Measurements from ENCODE around the gene DAPK3.
"Not testable (repeated sequence)": the region's sequence is repeated elsewhere in the genome, so short reads cannot be mapped to it uniquely, and the experiment has no call there.

The DAPK3 gene

GRCh38 chr19:4012975-4013634 lies 42.2 kb upstream of the DAPK3 start:
- Histone ChIP-seq H3K4me3 (ENCODE audit: low read depth, low read length, poor library complexity, severe bottlenecking) (no peak overlapping the region), H3K9me3 (ENCODE audit: low read length) (no peaks in the 10 kb centered on the region), H3K27ac (ENCODE audit: low read depth, low read length, poor library complexity, severe bottlenecking) (no peak overlapping the region), H3F3A (ENCODE audit: insufficient read depth, low read length) (no peaks in the 10 kb centered on the region), H3K9me2 (ENCODE audit: low read depth, low read length) (no peaks in the 10 kb centered on the region), H2AFZ (ENCODE audit: low read length) (no peak overlapping the region), H4K20me1 (ENCODE audit: insufficient read depth, low read length) (no peaks in the 10 kb centered on the region), H3K79me2 (ENCODE audit: insufficient read depth, low read length) (peaks cover 15% of the 10 kb centered on the region; the same call in 1 of the 2 replicates), H3K27me3 (ENCODE audit: insufficient read depth, low read length) (no peaks in the 10 kb centered on the region), H3K36me3 (ENCODE audit: insufficient read depth, low read length) (peaks cover 38% of the 10 kb centered on the region), H3K4me1 (ENCODE audit: insufficient read depth, low read length, severe bottlenecking) (peaks cover 19% of the 10 kb centered on the region), H3K4me2 (ENCODE audit: low read length) (no peak overlapping the region), H3K9ac (ENCODE audit: low read length) (no peak overlapping the region)
- TF ChIP-seq EZH2 (IDR thresholded peaks at IDR 0.05; ENCODE audit: borderline replicate concordance, low read length): no peak
- TF ChIP-seq CTCF (IDR thresholded peaks at IDR 0.05; ENCODE audit: low read length): no peak

- no peak overlapping the region for H3K9ac ChIP-seq (ENCODE audit: low read length)
- H3K4me3 ChIP-seq (ENCODE audit: low read depth, low read length, poor library complexity, severe bottlenecking): no peak overlapping the region
- H3K4me2 ChIP-seq (ENCODE audit: low read length): no peak overlapping the region
- no peaks in the 10 kb centered on the region for H3K9me3 ChIP-seq (ENCODE audit: low read length)
- no peaks in the 10 kb centered on the region for H3K9me2 ChIP-seq (ENCODE audit: low read depth, low read length)
- H3K27me3 ChIP-seq (ENCODE audit: insufficient read depth, low read length): no peaks in the 10 kb centered on the region
- peaks cover 19% of the 10 kb centered on the region for H3K4me1 ChIP-seq (ENCODE audit: insufficient read depth, low read length, severe bottlenecking)
- H2AFZ ChIP-seq (ENCODE audit: low read length): no peak overlapping the region
- H3K27ac ChIP-seq (ENCODE audit: low read depth, low read length, poor library complexity, severe bottlenecking): no peak overlapping the region
- no peaks in the 10 kb centered on the region for H4K20me1 ChIP-seq (ENCODE audit: insufficient read depth, low read length)
- peaks cover 34% of the 10 kb centered on the region for H3K36me3 ChIP-seq (ENCODE audit: insufficient read depth, low read length)
- H3K79me2 ChIP-seq (ENCODE audit: insufficient read depth, low read length): peaks cover 17% of the 10 kb centered on the region; the same call in 1 of the 2 replicates
- no peak for TF ChIP-seq CTCF (IDR thresholded peaks at IDR 0.05; ENCODE audit: low read length)
- TF ChIP-seq EZH2 (IDR thresholded peaks at IDR 0.05; ENCODE audit: borderline replicate concordance, low read length): no peak
- no peaks in the 10 kb centered on the region for H3F3A ChIP-seq (ENCODE audit: insufficient read depth, low read length)
Measured at GRCh38 chr19:4012092-4012974, 41.4 kb upstream of the DAPK3 start.

GRCh38 chr19:4011430-4011829 lies 40.5 kb upstream of the DAPK3 start:
- H3K4me1 ChIP-seq (ENCODE audit: insufficient read depth, low read length, severe bottlenecking): peaks cover 23% of the 10 kb centered on the region
- H3K4me3 ChIP-seq (ENCODE audit: low read depth, low read length, poor library complexity, severe bottlenecking); H3F3A ChIP-seq (ENCODE audit: insufficient read depth, low read length); H4K20me1 ChIP-seq (ENCODE audit: insufficient read depth, low read length); H3K4me2 ChIP-seq (ENCODE audit: low read length); H3K9me3 ChIP-seq (ENCODE audit: low read length); H3K27me3 ChIP-seq (ENCODE audit: insufficient read depth, low read length); H3K9ac ChIP-seq (ENCODE audit: low read length); H3K27ac ChIP-seq (ENCODE audit: low read depth, low read length, poor library complexity, severe bottlenecking); H3K9me2 ChIP-seq (ENCODE audit: low read depth, low read length); H2AFZ ChIP-seq (ENCODE audit: low read length): not testable (repeated sequence)
- H3K79me2 ChIP-seq (ENCODE audit: insufficient read depth, low read length): peaks cover 17% of the 10 kb centered on the region; the same call in 1 of the 2 replicates
- peaks cover 33% of the 10 kb centered on the region for H3K36me3 ChIP-seq (ENCODE audit: insufficient read depth, low read length)

Measured in OCI-LY1 (cell line).